Putamen (tissue), 1 donor: Measurements from ENCODE around the gene ADGRD1.

Experiments used
- DNase-seq: peaks from one replicate; pipeline ENCODE4 v3.0.0-alpha.2; 2016; ENCODE audit warnings: low spot score

The ADGRD1 gene

DNA sequence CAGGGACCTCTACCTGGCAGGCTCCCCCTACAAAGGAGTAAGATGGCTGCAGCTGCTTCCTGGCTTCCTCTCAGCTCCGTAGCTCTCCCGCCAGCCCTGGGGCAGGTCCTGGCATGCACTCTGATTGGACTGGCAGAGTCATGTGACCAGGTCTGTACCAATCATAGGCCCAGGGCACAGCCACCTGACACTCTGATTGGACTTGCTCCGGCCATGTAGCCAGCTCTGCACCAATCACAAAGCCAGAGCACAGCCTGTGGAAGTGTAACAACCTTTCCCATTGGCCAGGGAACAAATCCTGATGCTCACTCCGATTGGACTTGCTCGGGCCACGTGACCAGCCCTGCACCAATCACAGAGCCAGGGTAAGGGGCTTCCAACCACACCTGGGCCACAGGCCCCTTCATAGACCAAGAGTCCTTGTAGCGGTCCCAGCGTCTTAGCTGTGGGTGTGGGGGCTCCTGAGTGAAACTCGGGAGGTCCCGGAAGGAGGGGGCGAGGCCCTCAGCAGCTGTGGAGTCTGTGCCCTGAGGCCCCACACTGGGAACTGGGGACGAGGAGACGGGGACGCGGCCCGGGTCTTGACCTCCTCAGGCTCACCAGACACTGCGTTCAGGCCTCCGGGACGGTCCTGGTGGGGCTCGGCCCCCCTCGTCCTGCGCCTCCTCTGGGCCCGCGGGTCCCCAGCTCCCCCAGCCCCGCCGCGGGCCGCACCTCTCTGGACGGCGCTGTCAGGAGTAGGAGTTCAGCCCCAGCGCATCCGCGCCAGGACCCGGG, 210.6 kb downstream of the ADGRD1 start:
- no peak for DNase-seq

DNA sequence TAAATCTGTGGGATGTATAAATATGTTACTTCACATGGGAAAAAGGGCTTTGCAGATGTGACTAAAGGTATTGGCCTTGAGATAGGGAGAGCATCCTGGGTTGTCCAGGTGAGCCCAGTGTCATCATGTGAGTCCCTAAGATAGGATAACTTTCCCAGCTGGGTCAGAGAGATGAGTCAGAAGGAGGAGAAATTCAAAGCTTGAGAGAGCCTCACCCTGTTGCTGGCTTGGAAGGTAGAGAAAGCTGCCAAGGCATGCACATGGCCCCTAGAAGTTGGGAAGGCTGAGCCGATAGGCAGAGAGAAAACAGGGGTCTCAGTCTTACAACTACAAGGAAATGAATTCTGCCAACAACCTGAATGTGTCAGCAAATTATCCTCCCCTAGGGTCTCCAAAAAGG, 213.0 kb downstream of the ADGRD1 start:
- no peak for DNase-seq

DNA sequence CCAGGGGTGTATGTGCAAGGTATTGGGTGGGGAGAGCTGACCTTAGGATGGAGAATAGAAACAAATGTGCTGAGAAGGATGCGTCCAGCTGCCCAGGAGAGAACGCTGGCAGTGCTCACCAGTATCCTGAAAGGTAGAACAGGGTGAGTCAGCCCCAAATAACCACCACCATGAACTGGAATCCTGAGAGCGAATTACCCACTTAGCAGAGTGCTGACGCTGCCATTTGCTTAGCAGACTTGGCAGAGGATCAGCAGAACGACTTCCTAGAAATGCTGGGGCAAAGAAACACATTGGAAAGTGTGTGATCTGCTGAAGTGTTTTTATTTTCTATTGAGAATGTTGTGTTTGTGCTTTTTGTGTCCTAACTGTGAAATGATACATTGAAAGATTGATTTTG, 213.6 kb downstream of the ADGRD1 start:
- no peak for DNase-seq

DNA sequence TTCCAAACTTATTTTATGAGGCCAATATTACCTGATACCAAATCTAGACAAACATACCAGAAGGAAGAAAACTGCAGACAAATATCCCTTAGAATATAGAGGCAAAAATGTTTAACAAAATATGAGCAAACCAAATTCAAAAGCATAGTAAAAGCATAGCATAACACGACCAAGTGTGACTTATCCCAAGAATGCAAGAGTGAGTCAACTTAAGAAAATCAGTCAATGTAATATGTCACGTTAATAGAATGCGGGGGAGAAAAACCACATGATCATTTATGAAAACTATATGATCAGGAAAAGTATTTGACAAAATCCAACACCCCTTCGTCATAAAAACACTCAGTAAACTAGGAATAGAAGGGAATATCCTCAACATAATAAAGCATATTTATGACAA, 217.3 kb downstream of the ADGRD1 start:
- DNase-seq: no peak

DNA sequence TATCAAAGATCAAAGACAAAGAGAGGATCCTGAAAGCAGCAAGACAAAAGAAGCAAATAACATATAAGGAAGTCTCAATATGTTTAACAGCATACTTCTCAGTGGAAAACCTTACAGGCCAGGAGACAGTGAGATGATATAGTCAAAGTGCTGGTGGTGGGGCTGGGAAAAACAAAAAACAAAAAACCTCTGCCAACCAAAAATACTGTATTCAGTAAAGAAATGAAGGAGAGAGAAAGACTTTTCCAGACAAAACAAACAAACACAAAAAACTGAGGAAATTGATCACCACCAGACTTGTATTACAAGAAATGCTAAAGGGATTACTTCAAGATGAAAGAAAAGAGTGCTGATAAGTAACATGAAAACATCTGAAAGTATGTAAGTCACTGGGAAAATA, 221.2 kb downstream of the ADGRD1 start:
- no peak for DNase-seq

DNA sequence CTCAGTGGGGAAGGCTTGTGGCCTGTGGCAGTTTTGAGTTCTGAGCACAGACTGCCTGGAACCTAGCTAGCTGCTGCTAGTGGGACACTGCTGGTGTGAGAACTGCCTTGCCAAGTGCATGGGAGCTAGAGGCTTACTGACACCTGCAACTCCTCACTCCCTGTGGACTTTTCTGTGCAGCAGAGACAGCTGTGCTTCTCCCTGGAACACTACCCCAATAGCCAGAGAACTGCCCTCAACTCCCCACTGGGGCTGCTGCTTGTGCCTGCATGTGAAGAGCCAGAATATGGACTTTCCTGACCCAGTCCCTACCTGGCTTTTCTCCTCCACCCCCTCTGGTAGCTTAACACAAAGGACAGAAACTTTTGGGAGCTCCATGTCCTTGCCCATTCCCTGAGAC, 222.6 kb downstream of the ADGRD1 start:
- no peak for DNase-seq

DNA sequence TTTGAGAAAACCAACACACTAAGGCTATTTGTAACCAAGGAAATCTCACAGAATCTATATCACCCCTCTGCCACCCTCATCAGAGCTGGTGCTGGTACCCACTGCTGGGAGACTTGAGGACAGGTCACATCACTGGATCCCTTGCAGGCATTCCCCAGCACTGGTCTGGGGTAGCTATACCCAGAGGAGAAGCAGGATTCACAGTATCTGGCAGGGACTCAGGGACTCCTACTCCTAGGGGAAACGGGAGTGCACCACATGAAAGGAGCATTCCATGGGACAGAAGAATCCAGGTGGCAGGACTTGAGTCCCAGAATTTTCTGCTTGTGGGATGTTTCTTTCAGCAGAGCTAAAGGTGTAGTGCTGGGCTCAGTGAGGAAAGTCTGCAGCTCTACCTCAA, 223.2 kb downstream of the ADGRD1 start:
- DNase-seq: no peak

DNA sequence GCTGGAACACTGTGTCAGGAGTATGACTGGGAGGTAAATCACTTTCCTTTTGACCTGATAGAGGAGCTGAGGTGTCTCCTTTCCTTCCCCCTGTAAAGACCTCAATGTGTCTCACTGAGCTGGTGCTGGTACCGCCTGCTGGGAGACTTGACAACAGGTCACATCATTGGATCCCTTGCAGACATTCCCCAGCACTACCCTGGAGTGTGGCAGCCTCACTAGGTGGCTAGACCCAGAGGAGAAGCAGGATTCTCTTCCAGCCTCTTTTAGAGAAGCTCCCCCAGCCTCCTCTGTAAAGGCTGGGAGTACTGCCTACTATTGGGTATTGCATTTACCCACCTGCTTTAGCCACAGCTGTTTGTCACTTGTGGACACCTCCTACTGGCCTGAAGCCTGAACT, 223.9 kb downstream of the ADGRD1 start:
- no peak for DNase-seq

DNA sequence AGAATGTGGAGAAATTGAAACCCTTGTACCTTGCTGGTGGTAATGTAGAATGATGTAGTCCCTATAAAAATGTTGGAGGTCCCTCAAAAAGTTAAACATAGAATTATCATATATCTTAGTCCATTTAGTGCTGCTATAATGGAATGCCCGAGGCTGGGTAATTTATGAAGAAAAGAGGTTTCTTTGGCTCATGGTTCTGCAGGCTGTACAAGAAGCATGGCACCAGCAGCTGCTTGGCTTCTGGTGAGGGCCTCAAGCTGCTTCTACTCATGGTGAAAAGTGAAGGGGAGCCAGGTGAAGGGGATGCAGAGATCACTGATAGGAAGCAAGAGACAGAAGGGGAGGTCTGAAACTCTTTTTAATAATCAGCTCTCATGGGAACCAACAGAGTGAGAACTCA, 233.9 kb downstream of the ADGRD1 start:
- no peak for DNase-seq

DNA sequence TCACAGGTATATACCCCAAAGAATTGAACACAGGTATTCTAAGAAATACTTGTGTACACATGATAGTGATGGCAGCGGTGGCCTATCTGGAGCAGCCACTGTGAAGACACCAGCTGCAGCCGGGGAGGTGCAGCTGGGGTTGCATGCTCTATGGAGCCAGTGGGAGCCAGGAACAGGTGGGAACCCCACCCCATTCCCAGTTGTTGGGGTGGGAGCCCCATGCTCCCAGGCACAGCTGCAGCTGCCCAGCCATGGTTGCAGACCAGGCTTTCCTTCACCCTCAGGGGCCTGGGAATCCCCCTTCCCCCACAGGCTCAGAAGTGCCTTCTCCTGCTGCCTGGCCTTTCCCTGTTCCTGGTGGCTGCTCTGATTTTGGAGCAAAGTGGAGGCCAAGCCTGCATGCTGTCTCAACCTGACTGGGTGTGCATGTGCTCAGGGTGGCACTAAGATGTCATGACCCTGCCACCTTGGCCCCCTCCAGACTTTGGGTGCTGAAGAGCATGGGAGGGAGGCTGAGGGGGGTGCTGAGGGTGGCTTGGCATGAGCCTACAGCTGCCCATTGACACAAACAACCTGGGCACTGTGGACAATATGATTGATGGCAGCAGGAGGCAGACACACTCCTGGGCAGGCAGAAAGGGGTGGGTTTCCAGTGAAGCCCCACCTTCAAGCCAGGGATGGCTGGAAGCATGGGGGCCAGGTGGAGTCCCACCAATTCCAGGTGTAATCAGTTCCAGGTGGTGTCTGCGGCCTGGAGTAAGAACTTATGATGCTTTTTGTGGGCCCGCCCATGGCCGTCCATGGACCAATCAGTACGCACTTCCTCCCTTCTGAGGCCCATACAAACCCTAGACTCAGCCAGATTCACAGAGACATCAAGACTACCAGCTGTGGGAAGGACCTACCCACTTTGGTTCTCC, 234.7 kb downstream of the ADGRD1 start:
- DNase-seq: no peak

DNA sequence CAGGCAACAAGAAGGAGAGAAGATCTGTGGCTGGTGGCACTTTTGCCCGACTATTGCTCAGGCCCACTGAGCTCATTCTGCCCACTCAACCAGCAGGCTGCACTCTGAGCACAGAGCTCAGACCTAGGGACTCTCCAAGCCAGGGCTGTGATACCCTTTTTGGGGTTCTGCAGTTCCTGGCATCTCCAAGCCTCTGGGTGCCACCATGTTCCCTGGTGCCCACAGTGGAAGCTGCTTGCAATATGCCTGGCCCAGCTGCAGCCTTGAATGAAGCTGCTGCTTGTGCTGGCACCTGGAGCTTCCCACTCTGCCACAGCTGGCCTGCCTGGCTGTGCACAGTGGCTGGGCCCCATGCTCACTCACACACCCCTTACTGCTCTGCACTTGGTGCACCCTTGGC, 236.1 kb downstream of the ADGRD1 start:
- no peak for DNase-seq

DNA sequence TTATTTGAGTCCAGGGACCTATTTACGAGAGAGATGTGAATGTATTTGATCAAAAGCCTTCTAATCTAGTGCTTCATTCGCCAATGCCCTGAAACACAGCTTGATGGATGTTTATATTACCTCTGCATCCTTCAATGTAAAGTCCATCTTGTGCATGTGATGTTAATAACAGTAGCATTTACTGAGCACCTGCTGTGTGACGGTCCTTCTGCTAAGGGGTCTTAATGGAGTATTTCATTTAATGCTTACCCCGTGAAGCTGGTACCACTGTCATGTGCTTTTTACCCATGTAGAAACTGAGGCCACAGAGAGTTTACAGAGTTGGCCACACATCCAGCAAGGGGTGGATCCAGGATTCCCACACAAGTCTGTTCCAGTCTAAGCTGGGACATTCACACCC, 237.3 kb downstream of the ADGRD1 start:
- no peak for DNase-seq
